Ishikawa (cell line): ENCODE results near the gene TACC2.

Experiments used
- CREB1 ChIP-seq: IDR thresholded peaks from 2 replicates; pipeline ENCODE4 v1.6.1; 2012; ENCODE audit warnings: low read depth
- EGR1 ChIP-seq: IDR thresholded peaks from 2 replicates; pipeline ENCODE4 v1.6.1; 2012
- EP300 ChIP-seq: IDR thresholded peaks from 2 replicates; pipeline ENCODE4 v1.6.1; 2012; ENCODE audit warnings: borderline replicate concordance
- FOXM1 ChIP-seq: IDR thresholded peaks from 2 replicates; pipeline ENCODE4 v1.6.1; 2012; ENCODE audit warnings: low read depth, borderline replicate concordance
- NFIC ChIP-seq: IDR thresholded peaks from 2 replicates; pipeline ENCODE4 v1.6.1; 2012
- RAD21 ChIP-seq: IDR thresholded peaks from 2 replicates; pipeline ENCODE4 v1.6.1; 2012; ENCODE audit warnings: low read depth
- TAF1 ChIP-seq: IDR thresholded peaks from 2 replicates; pipeline ENCODE4 v1.6.1; 2012; ENCODE audit warnings: low read depth, mild to moderate bottlenecking
- TCF12 ChIP-seq: IDR thresholded peaks from 2 replicates; pipeline ENCODE4 v1.6.1; 2012; ENCODE audit warnings: low read depth
- TEAD4 ChIP-seq: IDR thresholded peaks from 2 replicates; pipeline ENCODE4 v1.6.1; 2012
- YY1 ChIP-seq: IDR thresholded peaks from 2 replicates; pipeline ENCODE4 v1.6.1; 2012; ENCODE audit warnings: low read depth
- ZBTB7A ChIP-seq: IDR thresholded peaks from 2 replicates; pipeline ENCODE4 v1.6.1; 2012; ENCODE audit warnings: low read depth
- TF ChIP-seq, protein P1 (sequence below): IDR thresholded peaks from 2 replicates; pipeline ENCODE4 v1.6.1; 2012; ENCODE audit warnings: low read depth, mild to moderate bottlenecking
- TF ChIP-seq, protein P2 (sequence below): IDR thresholded peaks from 2 replicates; pipeline ENCODE4 v1.6.1; 2012

DNA sequence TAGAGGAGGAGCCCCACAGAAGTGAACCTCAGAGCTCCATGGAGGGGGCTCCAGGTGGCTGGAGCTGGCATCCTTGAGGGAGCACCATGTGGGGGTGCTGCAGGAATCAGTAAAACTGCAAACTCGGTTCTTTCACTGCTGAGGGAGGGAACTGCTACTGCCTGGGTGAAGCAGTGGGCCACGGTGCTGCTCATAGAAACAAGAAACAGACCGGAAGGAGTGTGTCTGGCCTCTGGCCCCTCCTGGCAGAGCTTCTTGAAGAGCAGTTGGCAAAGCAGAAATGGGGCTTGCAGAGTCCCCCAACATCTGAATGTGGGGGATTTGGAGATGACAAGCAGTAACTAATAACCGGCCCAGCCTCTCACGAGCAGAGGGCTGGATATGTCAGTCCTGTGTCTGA, 23.8 kb downstream of the TACC2 start:
- no peak for TF ChIP-seq TAF1
- no peak for TF ChIP-seq NFIC
- no peak for TF ChIP-seq TCF12
- TF ChIP-seq TEAD4 = no peak
- TF ChIP-seq, protein P1, sequence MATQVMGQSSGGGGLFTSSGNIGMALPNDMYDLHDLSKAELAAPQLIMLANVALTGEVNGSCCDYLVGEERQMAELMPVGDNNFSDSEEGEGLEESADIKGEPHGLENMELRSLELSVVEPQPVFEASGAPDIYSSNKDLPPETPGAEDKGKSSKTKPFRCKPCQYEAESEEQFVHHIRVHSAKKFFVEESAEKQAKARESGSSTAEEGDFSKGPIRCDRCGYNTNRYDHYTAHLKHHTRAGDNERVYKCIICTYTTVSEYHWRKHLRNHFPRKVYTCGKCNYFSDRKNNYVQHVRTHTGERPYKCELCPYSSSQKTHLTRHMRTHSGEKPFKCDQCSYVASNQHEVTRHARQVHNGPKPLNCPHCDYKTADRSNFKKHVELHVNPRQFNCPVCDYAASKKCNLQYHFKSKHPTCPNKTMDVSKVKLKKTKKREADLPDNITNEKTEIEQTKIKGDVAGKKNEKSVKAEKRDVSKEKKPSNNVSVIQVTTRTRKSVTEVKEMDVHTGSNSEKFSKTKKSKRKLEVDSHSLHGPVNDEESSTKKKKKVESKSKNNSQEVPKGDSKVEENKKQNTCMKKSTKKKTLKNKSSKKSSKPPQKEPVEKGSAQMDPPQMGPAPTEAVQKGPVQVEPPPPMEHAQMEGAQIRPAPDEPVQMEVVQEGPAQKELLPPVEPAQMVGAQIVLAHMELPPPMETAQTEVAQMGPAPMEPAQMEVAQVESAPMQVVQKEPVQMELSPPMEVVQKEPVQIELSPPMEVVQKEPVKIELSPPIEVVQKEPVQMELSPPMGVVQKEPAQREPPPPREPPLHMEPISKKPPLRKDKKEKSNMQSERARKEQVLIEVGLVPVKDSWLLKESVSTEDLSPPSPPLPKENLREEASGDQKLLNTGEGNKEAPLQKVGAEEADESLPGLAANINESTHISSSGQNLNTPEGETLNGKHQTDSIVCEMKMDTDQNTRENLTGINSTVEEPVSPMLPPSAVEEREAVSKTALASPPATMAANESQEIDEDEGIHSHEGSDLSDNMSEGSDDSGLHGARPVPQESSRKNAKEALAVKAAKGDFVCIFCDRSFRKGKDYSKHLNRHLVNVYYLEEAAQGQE = no peak
- no peak for TF ChIP-seq CREB1
- TF ChIP-seq YY1 = no peak
- no peak for TF ChIP-seq EGR1
- no peak for TF ChIP-seq EP300
- no peak for TF ChIP-seq RAD21
- TF ChIP-seq, protein P2, sequence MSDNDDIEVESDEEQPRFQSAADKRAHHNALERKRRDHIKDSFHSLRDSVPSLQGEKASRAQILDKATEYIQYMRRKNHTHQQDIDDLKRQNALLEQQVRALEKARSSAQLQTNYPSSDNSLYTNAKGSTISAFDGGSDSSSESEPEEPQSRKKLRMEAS = no peak
- no peak for TF ChIP-seq FOXM1
- TF ChIP-seq ZBTB7A = no peak
